22Rv1 (cell line): ENCODE data around the gene NFIX.

ENCODE experiments used
- H3K27ac ChIP-seq: fragments of 450-650 bp; 2 replicates; pipeline ENCODE4 v1.5.1; 2017
- ZFX ChIP-seq: fragments of 450-650 bp; IDR thresholded peaks from 2 replicates; pipeline ENCODE4 v1.6.1; 2017; ENCODE audit warnings: antibody characterized with exemption, borderline replicate concordance
- TF ChIP-seq, protein P1 (sequence below): fragments of 450-650 bp; IDR thresholded peaks from 2 replicates; pipeline ENCODE4 v1.5.1; 2017; ENCODE audit warnings: mild to moderate bottlenecking

NFIX gene

DNA sequence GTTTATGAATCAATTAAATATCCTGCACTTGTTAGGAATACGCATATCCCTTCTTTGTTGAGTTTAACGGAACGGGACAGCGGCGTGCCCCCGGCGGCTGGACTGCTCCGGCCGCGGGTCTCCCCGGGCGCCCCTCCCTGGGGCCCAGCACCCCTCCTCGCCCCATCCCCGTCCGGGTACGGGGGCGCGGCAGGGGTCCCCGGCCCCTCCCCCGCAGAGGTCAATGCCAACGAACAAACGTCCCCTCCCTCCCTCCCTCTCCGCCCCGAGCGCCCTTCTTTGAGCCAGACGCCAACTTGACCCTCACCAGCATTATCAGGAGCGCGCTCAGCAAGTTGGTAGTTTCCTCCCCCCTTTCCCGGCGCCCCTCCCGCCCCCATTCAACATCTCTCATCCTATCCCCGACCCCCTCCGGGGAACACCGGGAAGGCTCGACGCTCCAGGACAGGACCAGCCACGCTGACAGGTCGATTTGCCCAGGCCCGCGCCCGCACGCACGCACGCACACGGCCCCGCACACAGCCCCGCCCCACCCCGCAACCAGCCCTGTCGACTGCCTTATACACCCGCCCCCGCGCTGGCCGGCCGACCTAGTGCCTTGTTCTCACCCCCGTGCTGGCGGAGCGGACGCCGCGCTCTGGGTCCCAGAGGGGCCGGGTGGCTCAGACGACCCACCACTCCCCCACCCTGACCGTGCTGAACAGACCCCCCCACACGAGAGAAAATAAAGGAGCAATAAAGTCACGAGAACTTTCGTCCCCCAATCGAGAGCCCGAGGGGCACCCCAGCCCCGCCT lies 102.4 kb downstream of the NFIX start:
- H3K27ac ChIP-seq, result 0 out of 2 replicates have a peak overlapping the region, but pooled peaks have one; percentile 53

GRCh38 chr19:13098277-13099072 lies 103.2 kb downstream of the NFIX start:
- TF ChIP-seq ZFX, result no peak
- TF ChIP-seq, protein P1, sequence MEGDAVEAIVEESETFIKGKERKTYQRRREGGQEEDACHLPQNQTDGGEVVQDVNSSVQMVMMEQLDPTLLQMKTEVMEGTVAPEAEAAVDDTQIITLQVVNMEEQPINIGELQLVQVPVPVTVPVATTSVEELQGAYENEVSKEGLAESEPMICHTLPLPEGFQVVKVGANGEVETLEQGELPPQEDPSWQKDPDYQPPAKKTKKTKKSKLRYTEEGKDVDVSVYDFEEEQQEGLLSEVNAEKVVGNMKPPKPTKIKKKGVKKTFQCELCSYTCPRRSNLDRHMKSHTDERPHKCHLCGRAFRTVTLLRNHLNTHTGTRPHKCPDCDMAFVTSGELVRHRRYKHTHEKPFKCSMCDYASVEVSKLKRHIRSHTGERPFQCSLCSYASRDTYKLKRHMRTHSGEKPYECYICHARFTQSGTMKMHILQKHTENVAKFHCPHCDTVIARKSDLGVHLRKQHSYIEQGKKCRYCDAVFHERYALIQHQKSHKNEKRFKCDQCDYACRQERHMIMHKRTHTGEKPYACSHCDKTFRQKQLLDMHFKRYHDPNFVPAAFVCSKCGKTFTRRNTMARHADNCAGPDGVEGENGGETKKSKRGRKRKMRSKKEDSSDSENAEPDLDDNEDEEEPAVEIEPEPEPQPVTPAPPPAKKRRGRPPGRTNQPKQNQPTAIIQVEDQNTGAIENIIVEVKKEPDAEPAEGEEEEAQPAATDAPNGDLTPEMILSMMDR, result no peak
- peak overlapping the region; percentile 20; the same call in 1 of the 2 replicates for H3K27ac ChIP-seq

More for the DNA sequence above, 102.4 kb downstream of the NFIX start:
- TF ChIP-seq, protein P1, result no peak
- TF ChIP-seq ZFX, result no peak

- H3K27ac ChIP-seq, result peak overlapping the region; percentile 40
- TF ChIP-seq, protein P1, result no peak
- no peak for TF ChIP-seq ZFX
Measured at GRCh38 chr19:13099073-13099999, 104.1 kb downstream of the NFIX start.

DNA sequence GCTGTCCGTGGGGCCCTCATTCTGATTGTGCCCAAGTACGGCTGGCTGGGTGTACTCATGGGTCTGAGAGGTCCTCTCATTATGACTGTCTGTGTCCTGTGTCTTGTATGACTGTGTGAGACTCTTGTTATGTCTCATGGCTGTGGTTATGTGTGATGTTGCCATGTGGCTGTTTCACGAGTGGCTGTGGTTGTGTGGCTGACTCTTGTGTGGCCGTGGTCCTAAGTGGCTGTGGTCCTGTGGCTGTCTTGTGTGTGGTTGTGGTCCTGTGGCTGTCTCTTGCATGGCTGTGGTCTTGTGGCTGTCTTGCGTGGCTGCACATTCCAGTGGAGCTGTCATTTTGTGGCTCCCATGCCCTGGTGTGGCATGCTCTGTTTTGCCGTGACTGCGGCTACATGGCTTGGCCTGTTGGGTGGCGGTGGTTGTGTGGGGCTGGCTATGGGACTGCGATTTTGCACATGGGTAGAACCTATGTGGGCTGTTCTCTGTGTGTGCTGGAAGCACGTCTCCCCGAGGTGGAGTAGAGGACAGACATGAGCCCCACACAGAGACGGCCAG lies 104.8 kb downstream of the NFIX start:
- TF ChIP-seq, protein P1, result no peak
- TF ChIP-seq ZFX, result no peak
- H3K27ac ChIP-seq, result peak overlapping the region; percentile 40

DNA sequence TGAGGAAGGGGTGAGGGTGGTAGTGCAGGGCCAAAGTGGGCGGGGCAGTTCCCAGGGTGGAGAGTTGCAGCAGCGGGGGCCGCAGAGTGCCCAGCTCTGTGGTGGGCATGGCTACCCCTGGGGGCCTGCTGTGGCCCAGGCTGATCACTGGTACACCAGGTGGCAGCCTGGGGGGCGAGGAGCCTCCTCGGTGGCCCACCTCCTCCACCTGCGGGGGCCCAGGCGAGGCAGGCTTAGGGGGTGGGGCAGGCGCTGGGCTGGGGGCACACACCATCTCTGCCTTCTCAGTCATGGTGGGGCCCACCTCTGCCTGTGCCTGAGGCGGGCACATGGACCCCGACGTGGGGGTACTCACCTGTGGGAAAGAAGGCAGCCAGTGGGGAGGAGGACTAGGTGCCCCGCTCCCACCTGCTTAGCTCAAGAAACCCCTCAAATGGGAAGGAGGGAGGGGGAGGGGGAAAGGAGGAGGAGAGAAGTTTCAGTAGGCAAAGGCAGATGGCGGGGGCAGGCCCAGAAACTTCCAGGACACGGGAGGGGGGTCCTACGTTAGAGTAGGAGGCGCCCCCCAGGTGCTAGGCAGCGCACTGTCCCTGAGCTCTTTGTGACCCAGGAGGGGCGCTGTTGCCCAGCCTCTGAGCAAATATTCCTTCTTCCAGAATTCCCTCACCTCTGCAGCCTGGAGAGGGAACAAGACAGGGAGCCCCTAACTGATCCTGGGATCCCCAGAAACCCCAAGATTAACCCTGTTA lies 105.7 kb downstream of the NFIX start:
- TF ChIP-seq, protein P1, result peak; percentile 15; the same call in 1 of the 2 replicates
- TF ChIP-seq ZFX, result no peak
- H3K27ac ChIP-seq, result peak overlapping the region; percentile 33; the same call in 1 of the 2 replicates
